H1 (cell line): Measurements from ENCODE around the gene SLC8A1. TPM values are rescaled to one million over a fixed set of nuclear protein-coding genes. Genes with fewer than 3 reads are reported as not detected.

ENCODE experiments used
- CTCF ChIA-PET: fragments of 300-600 bp; sonication (Branson Sonifier 250); formaldehyde crosslinking; loops from one replicate; lab custom pipeline; 2021; ENCODE audit not compliant: partially characterized antibody; lab: Charles Lee
- POLR2A ChIA-PET: fragments of 300-600 bp; sonication (Branson Sonifier 250); formaldehyde crosslinking; loops from one replicate; lab custom pipeline; 2021; ENCODE audit warnings: inconsistent platforms; ENCODE audit not compliant: partially characterized antibody; lab: Charles Lee
- DNase-seq, 2 experiments: peaks; one replicate each; pipeline versions ENCODE4 v3.0.0 to v3.0.0-alpha.2; 2010 to 2022; ENCODE audit warnings: low spot score in 2 of 2, low read depth in 1 of 2, mixed read lengths in 1 of 2
- FAIRE-seq: peaks from 2 replicates; lab custom pipeline; 2011; peaks lifted over from hg19 to GRCh38; lab: Jason Lieb, UNC
- H2AFZ ChIP-seq: 2 replicates; pipeline ENCODE4 v1.8.1; 2012; ENCODE audit warnings: low read length, inconsistent platforms
- H2AK5ac ChIP-seq: 2 replicates; pipeline ENCODE4 v1.6.1; 2013; ENCODE audit warnings: low read depth, low read length
- H2BK120ac ChIP-seq: replicated peaks from 2 replicates; pipeline ENCODE3; 2013; ENCODE audit warnings: low read depth, low read length, inconsistent platforms
- H2BK12ac ChIP-seq: 2 replicates; pipeline ENCODE4 v1.6.1; 2013; ENCODE audit warnings: low read depth, low read length
- H2BK15ac ChIP-seq: 2 replicates; pipeline ENCODE4 v1.6.1; 2013; ENCODE audit warnings: low read length
- H2BK20ac ChIP-seq: 2 replicates; pipeline ENCODE4 v1.6.1; 2013; ENCODE audit warnings: low read length
- H2BK5ac ChIP-seq: 2 replicates; pipeline ENCODE4 v1.6.1; 2013; ENCODE audit warnings: low read depth, low read length
- H3K14ac ChIP-seq: 2 replicates; pipeline ENCODE4 v1.6.1; 2013; ENCODE audit warnings: inconsistent platforms; ENCODE audit not compliant: insufficient read length
- H3K18ac ChIP-seq: 2 replicates; pipeline ENCODE4 v1.6.1; 2013; ENCODE audit warnings: low read length; ENCODE audit errors: extremely low read depth
- H3K23ac ChIP-seq: 2 replicates; pipeline ENCODE4 v1.6.1; 2013; ENCODE audit warnings: inconsistent platforms; ENCODE audit not compliant: insufficient read length
- H3K23me2 ChIP-seq: 2 replicates; pipeline ENCODE4 v1.6.1; 2013; ENCODE audit warnings: low read depth, low read length
- H3K27ac ChIP-seq: 2 replicates; pipeline ENCODE4 v1.6.1; 2011; ENCODE audit warnings: low read depth, low read length, inconsistent platforms
- H3K27me3 ChIP-seq, 4 experiments: replicated peaks in 1 of 4; 1 replicate in 1 of 4; 2 replicates in 3 of 4; pipeline versions ENCODE4 v1.6.1 to v1.8.1; 2011 to 2013; ENCODE audit warnings: low read length in 3 of 4, mild to moderate bottlenecking in 3 of 4, inconsistent platforms in 2 of 4, mixed read lengths in 2 of 4, moderate library complexity in 1 of 4; ENCODE audit not compliant: control insufficient read depth in 3 of 4, insufficient read depth in 3 of 4; ENCODE audit errors: extremely low read depth in 1 of 4
- H3K36me3 ChIP-seq, 4 experiments: 2 replicates each; pipeline versions ENCODE4 v1.6.1 to v1.8.1; 2011 to 2013; ENCODE audit warnings: mild to moderate bottlenecking in 4 of 4, low read length in 3 of 4, moderate library complexity in 2 of 4, control low read depth in 1 of 4, inconsistent platforms in 1 of 4; ENCODE audit not compliant: insufficient read depth in 4 of 4, control insufficient read depth in 2 of 4
- H3K4ac ChIP-seq: replicated peaks from 2 replicates; pipeline ENCODE3; 2013; ENCODE audit warnings: low read length, low read depth, mixed read lengths, inconsistent platforms; ENCODE audit not compliant: insufficient read length
- H3K4me1 ChIP-seq, 4 experiments: replicated peaks in 1 of 4; 1 replicate in 1 of 4; 2 replicates in 3 of 4; pipeline versions ENCODE4 v1.6.1 to v1.8.1; 2011 to 2013; ENCODE audit warnings: low read length in 3 of 4, inconsistent platforms in 2 of 4, mixed read lengths in 1 of 4; ENCODE audit not compliant: insufficient read depth in 4 of 4, control insufficient read depth in 3 of 4
- H3K4me2 ChIP-seq, 2 experiments: 2 replicates each; pipeline versions ENCODE4 v1.6.1 to v1.8.1; 2011 to 2013; ENCODE audit warnings: low read depth in 2 of 2, low read length in 2 of 2, control low read depth in 1 of 2, inconsistent platforms in 1 of 2, mild to moderate bottlenecking in 1 of 2; ENCODE audit not compliant: insufficient read depth in 1 of 2
- H3K4me3 ChIP-seq, 4 experiments: fragments of 200-600, 300-600 bp in 1 of 4; sonication (generic), shearing (Covaris generic), sonication (Bioruptor Twin) in 1 of 4; 2 replicates each; pipeline versions ENCODE4 v1.5.1 to v1.8.1; 2011 to 2016; ENCODE audit warnings: low read length in 4 of 4, low read depth in 3 of 4, control low read depth in 2 of 4, inconsistent platforms in 2 of 4, mild to moderate bottlenecking in 2 of 4, mixed read lengths in 1 of 4, moderate library complexity in 1 of 4; ENCODE audit not compliant: insufficient read depth in 2 of 4; ENCODE audit errors: extremely low read depth in 1 of 4
- H3K56ac ChIP-seq: replicated peaks from 2 replicates; pipeline ENCODE3; 2013; ENCODE audit warnings: low read depth, mild to moderate bottlenecking, mixed read lengths, low read length, inconsistent platforms; ENCODE audit not compliant: insufficient read length
- H3K79me1 ChIP-seq: 2 replicates; pipeline ENCODE4 v1.6.1; 2013; ENCODE audit warnings: low read depth, low read length, control low read depth
- H3K79me2 ChIP-seq, 2 experiments: 2 replicates each; pipeline versions ENCODE4 v1.6.1 to v1.8.1; 2012 to 2013; ENCODE audit warnings: low read length in 2 of 2, mild to moderate bottlenecking in 2 of 2, inconsistent platforms in 1 of 2; ENCODE audit not compliant: insufficient read depth in 2 of 2, control insufficient read depth in 1 of 2
- H3K9ac ChIP-seq, 4 experiments: replicated peaks in 1 of 4; 1 replicate in 1 of 4; 2 replicates in 3 of 4; pipeline versions ENCODE4 v1.6.1 to v1.8.1; 2011 to 2013; ENCODE audit warnings: low read depth in 3 of 4, low read length in 3 of 4, control low read depth in 2 of 4, mild to moderate bottlenecking in 2 of 4, moderate library complexity in 2 of 4, inconsistent platforms in 1 of 4; ENCODE audit errors: extremely low read depth in 1 of 4
- H3K9me3 ChIP-seq, 2 experiments: 2 replicates each; pipeline versions ENCODE4 v1.6.1 to v1.8.1; 2012 to 2013; ENCODE audit warnings: mild to moderate bottlenecking in 2 of 2, moderate library complexity in 2 of 2, control low read depth in 1 of 2, inconsistent platforms in 1 of 2, low read depth in 1 of 2, low read length in 1 of 2, mixed read lengths in 1 of 2; ENCODE audit not compliant: insufficient read depth in 2 of 2
- H4K20me1 ChIP-seq, 2 experiments: replicated peaks in 1 of 2; 2 replicates each; pipeline versions ENCODE3 to v1.8.1; 2011 to 2013; ENCODE audit warnings: inconsistent platforms in 2 of 2, low read length in 2 of 2, mild to moderate bottlenecking in 1 of 2; ENCODE audit not compliant: insufficient read depth in 2 of 2, control insufficient read depth in 1 of 2
- H4K5ac ChIP-seq: 2 replicates; pipeline ENCODE4 v1.6.1; 2013; ENCODE audit warnings: low read length, low read depth, mixed read lengths, inconsistent platforms; ENCODE audit not compliant: insufficient read length
- H4K8ac ChIP-seq: 2 replicates; pipeline ENCODE4 v1.8.0; 2013; ENCODE audit warnings: mild to moderate bottlenecking, moderate library complexity, low read length, inconsistent platforms; ENCODE audit not compliant: insufficient read depth; ENCODE audit errors: extremely low read depth
- H4K91ac ChIP-seq: replicated peaks from 2 replicates; pipeline ENCODE3; 2013; ENCODE audit warnings: low read length, mixed read lengths, inconsistent platforms; ENCODE audit not compliant: insufficient read length
- ASH2L ChIP-seq: fragments of 200-600, 300-600 bp; sonication (generic); IDR thresholded peaks from one replicate; pipeline ENCODE4 v1.7.1; 2017; ENCODE audit warnings: low read length
- EP300 ChIP-seq, 2 experiments: IDR thresholded peaks; 1 replicate in 1 of 2; 2 replicates in 1 of 2; pipeline ENCODE4 v1.6.1; 2011 to 2012; ENCODE audit warnings: low read depth in 2 of 2, low read length in 2 of 2, mild to moderate bottlenecking in 2 of 2, borderline replicate concordance in 1 of 2, inconsistent platforms in 1 of 2, moderate library complexity in 1 of 2
- HDAC2 ChIP-seq, 2 experiments: fragments of 300-600 bp in 1 of 2; sonication (generic) in 1 of 2; IDR thresholded peaks; 2 replicates each; pipeline ENCODE4 v1.6.1; 2011 to 2012; ENCODE audit warnings: low read depth in 2 of 2, low read length in 2 of 2, mild to moderate bottlenecking in 2 of 2, moderate library complexity in 2 of 2, borderline replicate concordance in 1 of 2, inconsistent platforms in 1 of 2
- JUND ChIP-seq: IDR thresholded peaks from 2 replicates; pipeline ENCODE4 v1.6.1; 2011; ENCODE audit warnings: mild to moderate bottlenecking, improper control_type of control experiment, low read length
- POLR2AphosphoS5 ChIP-seq: IDR thresholded peaks from 2 replicates; pipeline ENCODE4 v1.6.1; 2011; ENCODE audit warnings: low read depth, low read length
- SAP30 ChIP-seq: fragments of 300-600 bp; sonication (generic); IDR thresholded peaks from 2 replicates; pipeline ENCODE4 v1.7.1; 2012; ENCODE audit warnings: low read length, moderate library complexity, mild to moderate bottlenecking, inconsistent platforms; ENCODE audit not compliant: insufficient read depth, insufficient replicate concordance
- SP1 ChIP-seq: IDR thresholded peaks from 2 replicates; pipeline ENCODE4 v1.6.1; 2011; ENCODE audit warnings: low read depth, low read length
- TAF1 ChIP-seq: IDR thresholded peaks from 2 replicates; pipeline ENCODE4 v1.6.1; 2011; ENCODE audit warnings: mild to moderate bottlenecking, low read depth, low read length
- YY1 ChIP-seq: IDR thresholded peaks from 2 replicates; pipeline ENCODE4 v1.6.1; 2011; ENCODE audit warnings: low read depth, mild to moderate bottlenecking, low read length
- WGBS, 2 experiments: shearing (Covaris generic) in 1 of 2; methylation state at CpG; one replicate each; pipeline versions ENCODE4 v1.1.6 to v1.1.7; 2013 to 2015; ENCODE audit warnings: low lambda C conversion rate in 2 of 2, mixed read lengths in 2 of 2, inconsistent platforms in 1 of 2, low coverage in 1 of 2, missing lambda C conversion rate in 1 of 2; ENCODE audit not compliant: insufficient replicate concordance in 2 of 2, insufficient coverage in 1 of 2, insufficient read length in 1 of 2; ENCODE audit errors: extremely low coverage in 1 of 2, missing lambda C conversion rate in 1 of 2; 5-methylcytosine and 5-hydroxymethylcytosine counted together
- polyA plus RNA-seq, 7 experiments: library from polyadenylated mRNA; depleted of rRNA in 3 of 7; stranded (reverse) in 5 of 7; unstranded in 2 of 7; fragments of >200 nt in 5 of 7; fragments of 200-250 nt in 2 of 7; gene quantifications; 1 replicate in 5 of 7; 2 replicates in 1 of 7; 4 replicates in 1 of 7; pipeline versions ENCODE4 v1.2.1 to v1.2.3, GENCODE V29; 2011 to 2013; ENCODE audit warnings: missing spikeins in 2 of 7, mixed read lengths in 2 of 7
- total RNA-seq: library from RNA; stranded (reverse); fragmentation: NEBNext Ultra II Directional; extraction: Animal tissue kit (Norgen Biotek cat#: 25700); gene quantifications from 2 replicates; pipeline ENCODE4 v1.2.1, GENCODE V29; 2021

SLC8A1 gene
- total and polyA plus RNA-seq, 2 of the 8 experiments (the other 6 are each of a cell fraction or from before 2014, with no cell fraction given): 0.68 to 3.6 TPM

DNA sequence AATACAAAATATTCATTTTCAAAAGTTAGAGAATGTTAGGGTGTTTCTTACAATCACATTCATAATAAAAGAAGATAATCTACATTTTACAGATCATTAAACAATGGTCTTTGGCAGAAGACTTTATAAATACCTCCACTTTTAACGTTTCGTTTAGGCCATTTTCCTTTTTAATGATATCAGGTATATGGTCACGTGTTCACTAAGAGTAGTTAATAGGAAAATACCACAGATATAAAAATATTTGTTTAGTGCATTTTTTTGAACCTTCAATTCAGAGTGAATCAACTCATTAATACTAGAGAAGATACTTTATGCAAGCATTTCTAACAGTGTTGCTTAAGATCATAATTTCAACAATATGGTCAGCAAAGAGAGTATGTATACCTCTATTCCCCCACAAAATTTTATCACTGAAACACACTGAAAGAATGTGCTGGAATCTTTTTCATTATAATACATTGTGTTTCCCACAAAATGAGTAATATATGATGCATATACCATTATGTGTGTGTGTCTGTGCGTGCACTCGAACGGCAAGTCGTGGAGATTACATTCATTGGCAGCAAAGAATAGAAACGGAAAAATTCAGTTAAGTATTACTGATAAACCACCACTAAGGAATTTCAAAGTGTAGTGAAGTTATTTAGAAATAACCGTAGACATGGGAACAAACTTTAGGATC lies 353.0 kb downstream of the SLC8A1 start:
- Histone ChIP-seq H3K9ac (no peak overlapping the region), H4K5ac (no peak overlapping the region), H2BK12ac (no peak overlapping the region), H4K8ac (no peak overlapping the region), H2BK15ac (no peak overlapping the region), H3K56ac (no peak overlapping the region), H2BK20ac (no peak overlapping the region), H3K27ac (no peak overlapping the region), H2BK120ac (no peak overlapping the region), H3K4me1 (peaks cover 0 to 4% (median 2%) of the 10 kb centered on the region in 4 experiments; a peak in 2 of 7 replicates), H3K4ac (no peak overlapping the region), H2AK5ac (no peak overlapping the region), H3K36me3 (no peaks in the 10 kb centered on the region), H2AFZ (no peak overlapping the region), H3K4me3 (no peak overlapping the region), H3K23ac (no peak overlapping the region), H3K27me3 (no peaks in the 10 kb centered on the region), H2BK5ac (no peak overlapping the region), H4K91ac (no peak overlapping the region), H3K23me2 (no peaks in the 10 kb centered on the region), H3K79me2 (no peaks in the 10 kb centered on the region), H3K14ac (no peak overlapping the region), H4K20me1 (no peaks in the 10 kb centered on the region), H3K4me2 (no peak overlapping the region), H3K18ac (no peak overlapping the region), H3K79me1 (no peaks in the 10 kb centered on the region), H3K9me3 (no peaks in the 10 kb centered on the region)
- DNase-seq (no peak), FAIRE-seq (no peak)
- 94% methylated on average over 9 of the region's 9 CpGs; no CpG with 5 or more reads in 1 of the 2 experiments for WGBS, 2 experiments
- POLR2A ChIA-PET: no interaction called here
- TF ChIP-seq YY1: no peak
- no peak for TF ChIP-seq SP1
- no peak for TF ChIP-seq JUND
- TF ChIP-seq POLR2AphosphoS5: no peak
- no peak for TF ChIP-seq HDAC2 (IDR thresholded peaks at IDR 0.05; ENCODE audit: borderline replicate concordance in 1 of 2, low read depth in 2 of 2, low read length in 2 of 2)
- no peak for TF ChIP-seq TAF1
- no peak for TF ChIP-seq SAP30
- TF ChIP-seq ASH2L: no peak
- no peak for TF ChIP-seq EP300 (IDR thresholded peaks at IDR 0.05; ENCODE audit: borderline replicate concordance in 1 of 2, low read depth in 2 of 2, low read length in 2 of 2)
- CTCF ChIA-PET: no interaction called here
